GM19468 (cell line): Measurements from ENCODE around the gene MARK3.

Source experiments
- ATAC-seq: cut with Tn5 transposase; IDR thresholded peaks from one replicate; pipeline ENCODE4 v1.9.1; 2021; ENCODE audit warnings: mild to moderate bottlenecking, moderate library complexity, moderate number of reproducible peaks; ENCODE audit not compliant: unreplicated experiment; ENCODE audit errors: extremely low read depth

MARK3 gene

DNA sequence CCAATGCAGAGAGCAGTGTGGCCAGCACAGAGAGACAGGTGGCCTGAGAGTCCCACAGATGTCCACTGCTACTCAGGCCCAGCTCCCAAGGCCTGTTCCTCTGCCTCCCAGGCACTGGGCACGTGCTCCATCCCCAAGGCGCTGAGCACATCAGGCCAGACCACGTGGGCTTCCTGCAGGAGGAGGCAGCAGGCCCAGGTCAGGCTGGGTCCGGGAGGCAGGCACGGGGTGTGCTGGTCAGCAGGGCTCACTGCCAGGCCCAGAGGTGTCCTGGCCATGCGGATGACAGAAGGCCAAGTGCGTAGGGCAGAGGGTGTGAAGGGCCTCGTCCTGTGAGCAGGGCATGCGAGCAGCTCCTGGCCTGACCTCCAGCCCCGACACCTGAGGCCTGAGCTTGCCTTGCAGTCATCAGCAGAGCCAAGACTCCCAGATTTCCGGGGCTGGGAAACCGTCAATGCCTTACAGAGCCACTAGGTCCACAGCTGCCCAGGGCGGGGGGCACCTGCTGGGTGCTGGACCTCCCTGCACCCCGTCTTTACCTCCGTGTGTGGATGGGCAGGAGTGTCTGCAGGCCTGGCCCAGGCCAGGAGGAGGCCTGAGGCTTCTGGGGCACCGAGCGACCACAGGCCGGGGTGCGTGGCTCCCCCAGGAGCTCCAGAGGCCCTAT is 158.6 kb downstream of the MARK3 start:
- ATAC-seq, result no peak

DNA sequence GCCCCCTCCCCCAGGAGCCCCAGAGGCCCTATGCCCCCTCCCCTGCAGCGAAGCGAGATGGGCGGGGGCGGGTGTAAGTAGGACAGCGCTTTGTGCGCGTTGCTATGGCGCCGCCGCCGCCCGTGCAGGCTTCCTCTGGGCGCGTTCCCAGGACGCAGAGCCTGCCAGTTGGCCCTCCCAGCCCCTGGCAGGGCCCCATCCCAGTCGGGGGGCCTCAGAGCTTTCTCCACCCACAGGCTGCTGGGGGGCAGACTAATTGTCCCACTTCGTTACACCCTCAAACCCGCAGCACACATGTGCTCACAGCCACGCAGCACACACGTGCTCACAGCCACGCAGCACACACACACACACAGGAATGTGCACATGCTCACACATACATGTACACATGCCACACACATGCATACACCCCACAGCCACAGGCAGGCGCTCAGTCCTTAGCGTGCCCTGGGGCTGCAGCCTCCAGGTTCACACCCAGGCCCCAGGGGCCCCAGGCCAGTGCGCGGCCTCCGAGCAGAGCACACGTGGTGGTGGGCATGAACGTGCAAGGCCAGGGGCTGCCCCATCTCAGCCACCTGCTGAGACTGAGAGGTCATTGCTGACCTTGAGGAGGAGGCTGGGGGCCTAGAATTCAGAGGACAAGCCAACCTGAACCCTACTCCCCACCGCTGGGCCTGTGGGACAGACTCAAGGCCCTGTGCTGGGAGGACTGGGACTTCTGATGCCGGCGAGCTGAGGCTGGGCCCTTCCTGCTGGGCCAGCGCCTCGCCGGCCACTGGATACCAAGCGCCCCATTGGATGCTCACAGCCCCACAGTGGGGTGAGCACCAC is 159.4 kb downstream of the MARK3 start:
- ATAC-seq, result no peak

- ATAC-seq, result no peak
These were observed 160.2 kb downstream of the MARK3 start for GRCh38 chr14:103545219-103545914.

DNA sequence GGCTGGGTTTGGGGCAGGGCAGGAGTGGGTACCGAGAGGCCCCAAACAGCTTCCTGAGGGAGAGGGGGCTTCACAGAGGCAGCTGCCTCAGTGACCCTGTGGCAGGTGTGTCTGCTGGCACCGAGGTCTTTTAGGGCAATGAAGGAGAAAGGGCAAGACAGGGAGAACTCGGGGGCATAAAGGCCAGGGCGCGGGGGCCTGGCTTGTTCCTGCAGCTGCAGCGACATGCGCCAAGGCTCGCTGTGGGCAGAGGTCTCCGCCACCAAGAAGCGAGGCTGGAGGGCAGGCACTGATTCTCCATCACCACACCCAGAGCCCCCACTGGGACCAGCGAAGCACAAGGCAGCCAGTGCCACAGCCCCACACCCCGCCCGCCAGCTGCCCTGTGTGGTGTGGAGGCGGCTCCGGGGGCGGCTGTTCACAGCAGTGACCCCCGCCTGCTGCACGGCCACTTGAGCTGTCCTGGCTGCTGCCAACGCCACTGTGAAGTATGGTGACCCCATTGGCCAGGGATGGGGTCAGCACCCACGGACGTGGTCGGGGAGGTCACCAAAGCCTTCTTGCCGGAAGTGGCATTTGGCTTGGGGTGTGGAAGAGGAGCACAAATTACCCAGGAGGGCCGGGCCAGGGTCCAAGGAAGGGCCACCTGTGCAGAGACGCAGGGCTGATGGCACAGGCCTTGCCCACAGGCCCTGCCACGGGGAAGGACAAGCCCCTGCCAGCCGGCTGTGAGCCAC is 160.9 kb downstream of the MARK3 start:
- ATAC-seq, result no peak

DNA sequence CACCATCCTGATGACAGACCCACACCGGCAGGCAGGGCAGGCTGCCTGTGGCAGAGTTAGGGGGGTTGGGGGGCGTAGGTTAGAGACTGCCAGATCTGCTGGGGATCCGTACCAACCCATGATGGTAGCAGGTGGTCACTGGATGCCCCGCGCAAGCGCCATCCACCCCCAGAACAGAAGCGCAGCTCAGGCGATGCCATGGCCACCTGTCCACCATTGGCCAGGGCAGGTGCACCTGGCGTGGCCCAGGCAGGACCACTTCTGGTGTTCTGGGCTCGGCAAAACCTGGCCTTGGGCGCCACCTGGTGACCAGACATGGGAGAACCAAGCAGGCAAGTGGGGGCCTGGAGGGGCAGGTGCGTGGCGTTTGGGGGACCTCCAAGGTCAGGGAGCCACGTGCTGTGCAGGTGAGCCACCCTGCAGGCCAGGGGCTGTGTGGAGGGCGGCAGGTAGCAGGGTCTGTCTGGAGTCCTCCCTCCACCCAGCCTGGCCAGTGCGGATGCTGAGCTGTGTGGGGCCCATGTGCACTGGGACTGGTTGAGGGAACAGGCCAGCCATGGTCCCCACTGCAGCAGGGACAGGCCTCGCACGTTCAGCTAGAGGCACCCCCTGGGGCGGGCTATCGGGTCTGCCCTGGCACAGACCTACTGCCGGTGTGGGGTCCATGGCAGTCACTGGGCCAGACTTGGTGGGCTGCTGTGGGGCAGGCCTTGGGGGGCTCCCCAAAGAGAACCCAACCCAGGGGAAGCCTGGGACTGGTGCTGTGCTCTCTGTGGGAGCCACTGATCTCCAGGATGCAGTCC is 161.6 kb downstream of the MARK3 start:
- no peak for ATAC-seq

- ATAC-seq, result no peak
These were observed 162.3 kb downstream of the MARK3 start for GRCh38 chr14:103547455-103547940.

DNA sequence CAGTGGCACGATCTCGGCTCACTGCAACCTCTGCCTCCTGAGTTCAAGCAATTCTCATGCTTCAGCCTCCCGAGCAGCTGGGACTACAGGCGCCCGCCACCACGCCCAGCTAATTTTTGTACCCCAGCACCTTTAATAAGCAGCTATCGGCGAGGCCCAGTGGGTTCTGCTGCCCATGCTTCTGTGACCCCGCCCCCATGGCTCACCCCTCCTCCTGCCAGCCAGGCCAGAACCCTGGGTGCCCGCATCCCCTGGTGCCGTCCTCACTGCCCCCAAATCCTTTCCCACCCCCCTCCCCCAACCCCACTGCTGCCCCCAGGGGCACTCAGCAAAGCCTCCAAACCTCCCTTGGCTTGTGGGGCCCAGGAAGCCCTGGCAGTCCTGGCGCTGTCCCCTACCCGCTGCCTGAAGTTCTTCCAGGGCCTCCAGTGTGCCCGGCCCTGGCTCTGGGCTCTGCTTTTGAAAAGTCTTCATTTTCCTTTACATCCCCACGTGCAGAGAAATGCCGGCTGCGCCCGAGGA is 162.8 kb downstream of the MARK3 start:
- ATAC-seq, result no peak

GRCh38 chr14:103548463-103549351 is 163.5 kb downstream of the MARK3 start:
- no peak for ATAC-seq

GRCh38 chr14:103549361-103550311 is 164.4 kb downstream of the MARK3 start:
- no peak for ATAC-seq

DNA sequence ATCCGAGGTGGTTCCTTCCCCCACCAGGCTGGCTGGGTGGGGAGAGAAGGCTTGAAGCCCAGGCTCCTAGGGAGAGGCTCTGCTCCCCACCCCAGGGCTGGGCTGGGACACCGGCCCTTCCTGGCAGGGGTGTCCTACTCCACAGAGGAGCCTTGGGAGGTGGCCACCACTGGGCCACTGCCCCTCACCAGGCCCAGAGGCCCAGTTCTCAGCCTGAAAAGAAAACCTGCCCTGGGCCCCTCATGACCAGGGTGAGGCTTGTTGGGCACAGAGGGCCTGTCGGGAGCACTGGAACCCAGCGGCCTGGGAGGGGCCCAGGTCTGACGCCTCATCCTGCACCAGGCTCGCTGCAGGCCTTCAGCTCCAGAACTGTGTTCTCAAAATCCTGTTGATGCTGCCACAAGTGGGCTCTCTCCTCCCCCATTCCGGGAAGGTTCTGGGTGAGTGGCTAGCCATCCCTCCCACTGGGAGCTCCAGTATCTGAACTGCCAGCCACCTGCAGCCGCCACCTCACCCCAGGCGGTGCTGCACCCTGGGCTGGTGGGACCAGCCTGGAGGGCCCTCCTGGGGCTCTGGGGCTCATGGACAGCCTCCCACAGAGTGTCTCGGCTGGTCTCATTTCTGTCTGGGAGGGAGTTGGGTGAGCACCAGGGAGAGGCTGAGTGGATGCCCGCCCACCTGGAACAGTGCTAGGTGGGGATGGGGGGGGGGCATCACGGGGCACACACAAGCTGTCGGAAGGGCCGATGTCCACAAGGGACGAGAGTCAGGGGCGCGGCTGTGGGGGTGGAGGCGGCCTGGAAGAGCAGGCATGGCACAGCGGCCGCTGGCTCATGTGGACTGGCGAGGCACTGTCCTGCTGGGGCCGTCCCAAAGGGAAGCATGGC is 165.5 kb downstream of the MARK3 start:
- ATAC-seq, result no peak

GRCh38 chr14:103551338-103551762 is 166.1 kb downstream of the MARK3 start:
- no peak for ATAC-seq

DNA sequence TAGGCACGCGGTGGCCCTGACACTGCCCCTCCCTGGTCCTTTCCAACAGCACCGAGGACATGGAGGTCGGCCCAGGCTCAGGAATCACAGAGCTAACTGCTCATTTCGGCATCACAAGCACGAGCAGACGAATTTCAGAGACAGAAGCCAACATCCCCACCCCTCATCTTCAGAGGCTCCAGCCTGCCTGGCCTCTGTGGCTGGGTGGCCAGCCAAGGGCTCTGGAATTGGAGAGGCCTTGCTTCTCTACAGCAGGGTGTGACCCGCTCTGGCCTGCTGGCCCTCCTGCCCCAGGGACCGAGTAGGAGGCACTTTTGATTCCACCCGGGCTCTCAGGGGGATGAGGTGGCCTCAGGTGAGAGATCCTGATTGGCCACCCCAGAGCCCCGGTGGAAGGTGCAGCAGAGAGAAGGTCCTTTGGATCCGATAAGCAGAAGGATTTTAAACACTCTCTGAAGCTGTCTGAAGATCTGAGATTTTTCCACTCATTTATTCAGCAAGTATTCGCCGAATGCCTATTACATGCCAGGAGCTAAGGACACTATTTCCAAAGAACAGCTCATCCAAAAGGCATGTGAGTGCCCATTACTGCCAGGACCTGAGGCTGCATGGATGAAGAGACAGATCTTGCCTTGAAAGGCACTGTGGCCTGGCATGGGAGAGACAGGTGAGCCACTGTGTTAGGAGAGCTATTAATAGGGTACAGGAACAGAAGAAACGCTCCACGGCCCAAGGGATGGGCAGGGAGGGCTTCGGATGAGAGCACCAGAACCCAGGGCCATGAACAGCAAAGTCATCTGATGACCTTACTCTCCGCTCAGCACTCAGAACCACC is 167.0 kb downstream of the MARK3 start:
- no peak for ATAC-seq

DNA sequence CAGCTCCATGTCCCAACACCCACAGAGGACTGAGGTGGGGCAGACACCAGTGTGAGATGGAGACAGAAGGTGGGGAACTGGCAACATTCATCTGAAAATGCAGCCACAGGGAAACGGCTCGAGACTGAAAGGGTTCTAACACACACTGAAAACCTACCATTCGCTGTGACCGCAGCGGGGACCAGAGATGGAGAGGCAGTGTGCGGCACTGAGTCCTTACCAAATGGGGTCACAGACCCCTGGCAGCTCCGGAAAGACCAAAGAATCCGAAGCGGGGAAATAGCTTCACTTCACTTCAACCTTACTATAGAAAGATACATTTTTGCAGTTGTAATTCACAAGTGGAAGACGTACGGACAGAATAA is 167.6 kb downstream of the MARK3 start:
- ATAC-seq, result no peak
